Suprapubic skin (tissue), 4 donors: ENCODE measurements around the gene UPF1.

Experiments
- EP300 ChIP-seq: sonication (generic); formaldehyde crosslinking; IDR thresholded peaks from one replicate; pipeline ENCODE4 v1.6.1; 2017; ENCODE audit warnings: antibody characterized with exemption
- POLR2A ChIP-seq, 2 donors: fragments of 450-650 bp; IDR thresholded peaks; one replicate each; pipeline ENCODE4 v1.6.1; 2017; ENCODE audit warnings: antibody characterized with exemption in 2 of 2, mild to moderate bottlenecking in 2 of 2, moderate library complexity in 2 of 2
- POLR2AphosphoS5 ChIP-seq, 3 donors: sonication (generic); formaldehyde crosslinking; IDR thresholded peaks; one replicate each; pipeline ENCODE4 v1.6.1; 2017; ENCODE audit warnings: antibody characterized with exemption in 3 of 3
- TF ChIP-seq, protein P1 (sequence below), 2 donors: fragments of 200-600 bp in 1 of 2; fragments of 450-650 bp in 1 of 2; sonication (generic) in 1 of 2; IDR thresholded peaks; one replicate each; pipeline ENCODE4 v1.5.1; 2016 to 2019; ENCODE audit warnings: antibody characterized with exemption in 2 of 2, mild to moderate bottlenecking in 1 of 2, moderate library complexity in 1 of 2

DNA sequence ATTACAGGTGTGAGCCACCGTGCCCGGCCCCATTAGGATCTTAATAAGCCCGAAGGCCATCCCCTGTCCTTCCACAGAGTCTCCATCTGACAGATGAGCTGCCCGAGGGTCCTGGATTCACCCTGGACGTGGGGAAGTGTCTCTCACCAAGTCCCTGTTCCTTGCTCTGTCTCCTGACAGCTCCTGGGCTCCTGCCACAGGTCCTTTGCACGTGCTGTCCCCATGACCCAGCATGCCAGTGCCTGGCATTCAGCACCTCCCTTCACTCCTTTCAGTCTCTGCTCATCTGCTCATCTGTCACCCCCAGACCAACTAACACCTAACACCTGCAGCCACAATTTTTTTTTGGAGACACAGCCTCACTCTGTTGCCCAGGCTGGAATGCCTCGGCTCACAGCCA lies 49.7 kb downstream of the UPF1 start:
- TF ChIP-seq POLR2A (IDR thresholded peaks at IDR 0.05) = no peak
- TF ChIP-seq EP300 = no peak
- TF ChIP-seq, protein P1, sequence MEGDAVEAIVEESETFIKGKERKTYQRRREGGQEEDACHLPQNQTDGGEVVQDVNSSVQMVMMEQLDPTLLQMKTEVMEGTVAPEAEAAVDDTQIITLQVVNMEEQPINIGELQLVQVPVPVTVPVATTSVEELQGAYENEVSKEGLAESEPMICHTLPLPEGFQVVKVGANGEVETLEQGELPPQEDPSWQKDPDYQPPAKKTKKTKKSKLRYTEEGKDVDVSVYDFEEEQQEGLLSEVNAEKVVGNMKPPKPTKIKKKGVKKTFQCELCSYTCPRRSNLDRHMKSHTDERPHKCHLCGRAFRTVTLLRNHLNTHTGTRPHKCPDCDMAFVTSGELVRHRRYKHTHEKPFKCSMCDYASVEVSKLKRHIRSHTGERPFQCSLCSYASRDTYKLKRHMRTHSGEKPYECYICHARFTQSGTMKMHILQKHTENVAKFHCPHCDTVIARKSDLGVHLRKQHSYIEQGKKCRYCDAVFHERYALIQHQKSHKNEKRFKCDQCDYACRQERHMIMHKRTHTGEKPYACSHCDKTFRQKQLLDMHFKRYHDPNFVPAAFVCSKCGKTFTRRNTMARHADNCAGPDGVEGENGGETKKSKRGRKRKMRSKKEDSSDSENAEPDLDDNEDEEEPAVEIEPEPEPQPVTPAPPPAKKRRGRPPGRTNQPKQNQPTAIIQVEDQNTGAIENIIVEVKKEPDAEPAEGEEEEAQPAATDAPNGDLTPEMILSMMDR (IDR thresholded peaks at IDR 0.05) = no peak
- no peak for TF ChIP-seq POLR2AphosphoS5 (IDR thresholded peaks at IDR 0.05)
